GM10266 (cell line): ENCODE measurements around the gene VWA5B1.
A peak's percentile ranks its signal among the peaks of the same experiment; 100 is the strongest.

Experiments used
- DNase-seq: peaks from one replicate; pipeline ENCODE4 v3.0.0; 2012; ENCODE audit errors: extremely low spot score
- TF ChIP-seq, protein P1 (sequence below): IDR thresholded peaks from 2 replicates; pipeline ENCODE4 v1.5.1; 2012; ENCODE audit warnings: mild to moderate bottlenecking, low read depth; ENCODE audit not compliant: control insufficient read depth, insufficient read depth; ENCODE audit errors: missing control alignments

The VWA5B1 gene

DNA sequence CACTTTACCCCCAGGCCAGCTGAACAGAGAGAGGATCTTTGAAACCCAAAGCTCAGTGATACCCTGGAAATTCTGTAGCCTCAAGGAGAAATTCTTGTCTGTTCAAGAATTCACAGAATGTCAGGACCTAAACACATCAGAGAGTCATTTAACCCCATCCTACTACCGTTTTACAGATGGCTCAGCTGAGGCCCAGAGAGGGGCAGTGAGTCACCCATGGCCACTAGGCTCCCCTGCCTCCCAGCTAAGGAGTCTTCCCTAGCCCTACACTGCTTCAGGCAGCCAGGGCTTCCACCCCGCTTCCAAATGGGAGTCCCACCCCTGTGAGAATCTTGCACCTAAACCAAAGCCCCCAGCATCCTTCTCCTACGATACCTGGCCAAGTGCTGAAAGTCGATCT lies 28.3 kb downstream of the VWA5B1 start:
- no peak for DNase-seq
- TF ChIP-seq, protein P1, sequence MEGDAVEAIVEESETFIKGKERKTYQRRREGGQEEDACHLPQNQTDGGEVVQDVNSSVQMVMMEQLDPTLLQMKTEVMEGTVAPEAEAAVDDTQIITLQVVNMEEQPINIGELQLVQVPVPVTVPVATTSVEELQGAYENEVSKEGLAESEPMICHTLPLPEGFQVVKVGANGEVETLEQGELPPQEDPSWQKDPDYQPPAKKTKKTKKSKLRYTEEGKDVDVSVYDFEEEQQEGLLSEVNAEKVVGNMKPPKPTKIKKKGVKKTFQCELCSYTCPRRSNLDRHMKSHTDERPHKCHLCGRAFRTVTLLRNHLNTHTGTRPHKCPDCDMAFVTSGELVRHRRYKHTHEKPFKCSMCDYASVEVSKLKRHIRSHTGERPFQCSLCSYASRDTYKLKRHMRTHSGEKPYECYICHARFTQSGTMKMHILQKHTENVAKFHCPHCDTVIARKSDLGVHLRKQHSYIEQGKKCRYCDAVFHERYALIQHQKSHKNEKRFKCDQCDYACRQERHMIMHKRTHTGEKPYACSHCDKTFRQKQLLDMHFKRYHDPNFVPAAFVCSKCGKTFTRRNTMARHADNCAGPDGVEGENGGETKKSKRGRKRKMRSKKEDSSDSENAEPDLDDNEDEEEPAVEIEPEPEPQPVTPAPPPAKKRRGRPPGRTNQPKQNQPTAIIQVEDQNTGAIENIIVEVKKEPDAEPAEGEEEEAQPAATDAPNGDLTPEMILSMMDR = no peak

DNA sequence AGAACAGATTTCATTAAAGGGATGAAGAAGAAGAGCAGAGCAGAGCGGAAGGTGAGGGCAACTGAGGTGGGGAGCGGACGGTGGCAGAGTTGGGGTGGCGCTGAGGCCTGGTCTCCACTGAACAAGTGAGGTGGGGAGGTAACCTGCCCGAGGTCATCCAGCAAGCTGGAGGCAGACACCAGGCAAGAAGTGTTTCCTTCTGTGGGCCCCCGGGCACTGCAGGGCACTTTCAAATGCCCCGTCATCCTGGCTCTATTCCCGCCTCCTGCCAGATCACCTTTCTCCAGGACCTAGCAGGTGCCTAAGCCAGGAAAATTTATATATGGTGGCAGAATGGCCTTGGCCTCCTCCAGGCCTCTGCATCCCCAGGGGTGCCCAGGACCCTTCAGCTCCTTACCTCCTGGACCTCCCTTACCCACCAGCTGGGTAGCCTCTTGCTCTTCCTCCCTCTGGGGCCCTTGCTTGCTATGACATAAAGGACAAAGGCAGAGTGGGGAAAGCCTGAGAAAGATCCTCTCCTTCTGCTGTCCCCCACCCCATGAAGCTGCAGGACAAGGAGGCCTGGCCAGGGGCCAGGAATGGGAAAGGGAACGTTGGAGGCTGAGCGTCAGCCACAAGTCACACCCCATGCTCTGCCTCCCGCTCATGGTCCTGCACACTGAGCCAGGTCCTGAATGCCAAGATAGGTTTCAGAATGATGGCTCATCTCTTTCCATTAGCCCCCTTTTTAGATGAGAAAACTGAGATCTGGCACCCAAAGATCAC lies 29.0 kb downstream of the VWA5B1 start:
- no peak for DNase-seq
- TF ChIP-seq, protein P1 = no peak

DNA sequence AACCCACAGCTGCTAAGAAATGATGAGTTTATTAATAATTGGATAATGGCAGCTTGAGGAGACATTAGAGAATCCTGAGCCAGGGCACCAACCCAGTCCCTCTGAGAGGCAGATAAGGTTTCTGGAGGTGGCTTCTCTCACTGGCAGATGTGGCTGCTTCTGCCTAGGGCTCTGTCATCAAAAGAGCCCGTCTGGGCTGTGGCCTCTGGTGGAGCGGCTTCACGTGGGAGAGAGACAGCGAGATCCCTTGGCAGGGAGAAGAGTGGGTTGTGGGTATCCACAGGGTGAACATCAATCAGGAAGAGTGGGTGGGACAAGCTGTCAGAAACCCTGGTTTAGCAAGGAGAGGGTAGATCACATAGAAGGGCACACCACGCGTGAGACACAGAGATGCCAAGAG lies 30.0 kb downstream of the VWA5B1 start:
- DNase-seq = no peak
- TF ChIP-seq, protein P1 = no peak

DNA sequence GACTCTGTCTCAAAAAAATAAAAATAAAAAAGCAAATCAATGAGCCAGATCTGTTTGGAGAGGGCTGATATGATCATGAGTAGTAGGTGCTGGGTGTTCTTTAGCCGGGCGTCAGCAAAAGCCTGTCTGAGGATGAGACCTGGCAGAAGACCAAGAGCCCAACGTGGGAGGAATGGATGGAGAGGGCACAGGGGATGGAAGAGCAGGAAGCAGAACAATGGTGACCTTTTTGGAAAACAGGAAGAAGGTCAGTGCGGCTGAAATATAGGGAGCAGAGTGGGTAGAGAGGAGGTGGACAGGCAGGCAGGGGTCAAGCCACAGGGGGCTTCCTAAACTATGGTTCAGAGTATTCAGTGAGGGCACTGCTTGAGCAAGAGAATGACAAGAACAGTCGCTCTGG lies 30.9 kb downstream of the VWA5B1 start:
- TF ChIP-seq, protein P1 = no peak
- no peak for DNase-seq

DNA sequence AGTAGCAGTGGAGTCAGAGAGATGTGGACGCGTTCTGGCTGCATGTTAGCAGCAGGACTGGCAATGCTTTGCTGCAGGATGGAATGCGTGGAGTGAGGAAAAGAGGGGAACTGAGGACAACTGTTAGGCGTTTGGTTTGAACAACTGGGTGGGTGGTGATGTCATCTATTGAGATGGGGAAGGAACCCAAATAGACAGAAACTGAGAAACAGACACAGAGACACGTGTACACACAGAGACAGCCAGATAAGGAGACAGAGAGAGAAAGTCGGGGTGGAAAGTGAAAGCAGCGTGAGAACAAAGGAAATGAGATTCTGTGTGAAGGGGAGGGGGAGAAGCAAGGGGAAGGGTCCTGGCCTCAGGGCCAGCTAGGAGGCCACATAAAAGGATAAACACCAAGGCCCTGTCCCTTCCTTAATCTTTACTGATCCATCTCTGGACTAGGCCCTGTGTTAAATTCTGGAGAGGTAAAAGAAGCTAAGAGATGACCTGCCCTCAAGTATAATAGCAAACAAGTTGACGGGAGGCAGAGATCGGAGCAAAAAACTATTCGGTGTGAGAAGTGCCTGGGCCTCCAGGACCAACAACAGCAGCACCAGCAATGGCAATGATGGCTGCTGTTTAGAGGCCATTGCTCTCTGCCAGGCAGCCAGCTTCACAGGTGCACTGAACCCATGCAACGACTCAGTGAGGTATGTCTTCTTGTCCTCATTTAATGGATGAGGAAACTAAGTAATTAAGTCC lies 31.6 kb downstream of the VWA5B1 start:
- TF ChIP-seq, protein P1 = no peak

DNA sequence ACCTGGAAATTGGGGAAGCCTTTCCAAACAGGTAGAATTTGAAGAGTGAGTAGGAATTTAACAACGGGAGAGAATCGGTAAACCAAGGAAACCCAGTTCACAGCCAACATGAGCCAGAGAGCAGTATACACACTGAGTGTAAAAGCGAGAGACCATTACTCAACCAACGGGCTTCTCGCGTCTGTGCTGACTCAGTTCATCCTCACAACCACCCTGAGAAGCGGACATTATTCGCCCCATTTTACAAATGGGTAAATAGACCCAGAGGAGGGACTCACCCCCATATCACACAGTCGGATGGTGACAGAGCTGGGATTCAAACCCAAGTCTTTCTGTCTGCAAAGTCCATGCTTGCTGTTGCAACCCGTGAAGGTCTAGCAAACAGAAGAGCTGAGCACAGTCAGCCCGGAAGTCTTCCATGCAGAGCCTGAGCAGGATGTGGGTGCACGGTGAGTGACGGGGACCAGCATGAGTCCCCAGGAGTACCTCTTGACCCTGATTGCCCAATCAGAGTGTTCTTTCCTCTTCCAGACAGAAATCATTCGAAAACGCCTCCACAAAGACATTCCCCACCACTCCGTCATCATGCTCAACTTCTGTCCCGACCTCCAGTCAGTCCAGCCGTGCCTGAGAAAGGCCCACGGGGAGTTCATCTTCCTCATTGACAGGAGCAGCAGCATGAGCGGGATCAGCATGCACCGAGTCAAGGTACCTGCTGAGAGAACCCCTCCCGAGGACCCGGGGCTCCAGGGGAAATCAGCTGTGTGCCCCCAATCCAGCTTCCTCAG lies 32.3 kb downstream of the VWA5B1 start:
- DNase-seq = no peak
- TF ChIP-seq, protein P1 = no peak

More for the DNA sequence above, 31.6 kb downstream of the VWA5B1 start:
- DNase-seq = peak; percentile 88
